Caki2 (cell line): ENCODE results near the gene CCL20. TPM values are rescaled to one million over a fixed set of nuclear protein-coding genes. Genes with fewer than 3 reads are reported as not detected.
A peak's percentile ranks its signal among the peaks of the same experiment; 100 is the strongest.

ENCODE experiments used
- DNase-seq: peaks from one replicate; pipeline ENCODE4 v3.0.0-alpha.2; 2015; ENCODE audit warnings: low read depth
- in situ Hi-C: cut with HindIII; loops from 2 replicates; pipeline ENCODE4 v1.10.0; 2016; ENCODE audit warnings: low sequenced_read_pairs, low pct_unique_long_range_greater_than_20kb, mixed read lengths
- total RNA-seq: library from RNA; depleted of rRNA; stranded (reverse); fragments of >200 nt; shearing (Covaris generic); gene quantifications from 2 replicates; pipeline ENCODE4 v1.2.3, GENCODE V29; 2014; ENCODE audit warnings: low replicate concordance; rRNA removed

Gene CCL20, protein sequence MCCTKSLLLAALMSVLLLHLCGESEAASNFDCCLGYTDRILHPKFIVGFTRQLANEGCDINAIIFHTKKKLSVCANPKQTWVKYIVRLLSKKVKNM
- 0.32 and 0.95 TPM in 2 replicates for total RNA-seq

DNA sequence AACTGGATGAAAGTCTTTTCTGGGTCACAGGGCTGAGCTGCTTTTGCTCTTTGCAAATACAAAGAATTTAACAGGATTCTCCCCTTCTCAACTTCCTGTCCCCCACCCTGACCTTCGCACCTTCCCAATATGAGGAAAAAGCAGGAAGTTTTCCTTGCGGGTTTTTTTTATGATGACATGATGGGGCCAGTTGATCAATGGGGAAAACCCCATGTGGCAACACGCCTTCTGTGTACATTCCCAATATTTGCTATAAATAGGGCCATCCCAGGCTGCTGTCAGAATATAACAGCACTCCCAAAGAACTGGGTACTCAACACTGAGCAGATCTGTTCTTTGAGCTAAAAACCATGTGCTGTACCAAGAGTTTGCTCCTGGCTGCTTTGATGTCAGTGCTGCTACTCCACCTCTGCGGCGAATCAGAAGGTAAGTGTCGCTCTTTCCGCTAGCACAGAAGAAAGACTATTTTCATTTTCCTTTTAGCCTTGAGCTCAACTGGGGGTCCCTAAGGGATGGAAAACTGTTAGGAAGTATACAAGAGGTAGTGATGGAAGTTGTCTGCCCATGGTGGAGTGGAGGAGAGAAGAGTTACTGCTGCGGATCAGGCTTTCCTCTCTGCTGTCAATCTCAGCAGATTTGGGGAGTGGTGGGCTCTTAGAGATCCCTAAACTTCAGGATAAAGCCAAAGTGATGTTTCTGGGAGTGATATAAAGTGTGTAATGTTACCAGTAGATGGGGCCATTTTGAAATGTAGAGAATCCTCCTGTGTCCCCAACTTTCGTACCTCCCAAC, at the start of gene CCL20:
Gene CCL20 (plus strand): TSS at position 281 of the 792 bp plus-strand sequence. CDS start 70 bp downstream, at position 351.
- in situ Hi-C loops: no loop called here
- no peak for DNase-seq

GRCh38 chr2:227765788-227766372, 47.8 kb upstream of the CCL20 start:
- in situ Hi-C loops: no loop called here
- DNase-seq: no peak

GRCh38 chr2:227766373-227766883, 47.2 kb upstream of the CCL20 start:
- in situ Hi-C loops: no loop called here
- peak; percentile 80 for DNase-seq

GRCh38 chr2:227767830-227768229, 45.8 kb upstream of the CCL20 start:
- in situ Hi-C loops: no loop called here
- no peak for DNase-seq

DNA sequence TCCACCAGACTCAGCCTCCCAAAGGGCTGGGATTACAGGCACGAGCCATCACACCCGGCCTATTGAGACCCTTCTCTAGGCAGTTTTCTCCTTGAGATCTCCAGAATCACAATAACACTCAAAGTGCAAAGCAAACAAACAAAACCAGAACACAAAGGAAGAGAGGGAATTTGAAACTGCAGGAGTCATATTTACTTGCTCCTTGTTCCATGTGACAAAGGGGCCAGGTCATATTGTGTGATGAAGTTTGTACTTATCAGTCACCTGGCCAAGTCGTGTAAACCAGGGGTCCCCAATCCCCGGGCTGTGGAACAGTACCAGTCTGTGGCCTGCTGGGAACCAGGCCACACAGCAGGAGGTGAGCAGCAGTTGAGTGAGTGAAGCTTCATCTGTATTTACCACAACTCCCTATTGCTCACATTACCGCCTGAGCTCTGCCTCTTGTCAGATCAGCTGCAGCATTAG, 41.4 kb upstream of the CCL20 start:
- DNase-seq: no peak
- in situ Hi-C loops: no loop called here

- DNase-seq: no peak
- in situ Hi-C loops: no loop called here
Observed at GRCh38 chr2:227772932-227773331, 40.7 kb upstream of the CCL20 start.

DNA sequence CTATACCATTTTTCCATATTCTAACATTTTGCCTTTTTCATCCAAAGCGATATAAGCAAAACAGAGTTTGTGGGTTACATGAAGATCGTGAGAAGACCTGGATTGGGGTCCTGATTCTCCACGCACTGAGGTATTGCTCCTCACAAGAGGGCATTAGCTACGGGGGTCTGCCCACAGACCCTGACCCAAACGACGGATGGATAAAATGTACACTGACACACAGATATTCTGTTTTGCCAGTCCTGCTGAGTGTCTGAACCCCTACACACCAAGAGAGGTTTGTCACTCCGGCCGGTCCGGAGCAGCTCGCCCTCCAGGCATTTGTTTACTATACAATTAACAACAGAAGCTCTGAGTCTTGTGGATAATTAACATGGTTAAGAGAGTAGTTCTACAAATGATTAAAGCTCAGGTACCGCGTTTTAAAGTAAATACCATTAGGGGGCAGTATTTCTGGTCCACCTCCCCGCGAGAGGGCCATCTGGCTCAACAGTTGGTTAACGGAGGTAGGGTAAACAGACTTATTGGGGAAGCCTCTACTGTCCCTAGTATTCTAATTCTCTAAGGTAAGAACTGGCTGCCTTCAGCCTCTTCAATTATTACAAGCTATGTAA, 39.5 kb upstream of the CCL20 start:
- in situ Hi-C loops: no loop called here
- peak; percentile 29 for DNase-seq

GRCh38 chr2:227774895-227775842, 38.5 kb upstream of the CCL20 start:
- in situ Hi-C loops: no loop called here
- no peak for DNase-seq

DNA sequence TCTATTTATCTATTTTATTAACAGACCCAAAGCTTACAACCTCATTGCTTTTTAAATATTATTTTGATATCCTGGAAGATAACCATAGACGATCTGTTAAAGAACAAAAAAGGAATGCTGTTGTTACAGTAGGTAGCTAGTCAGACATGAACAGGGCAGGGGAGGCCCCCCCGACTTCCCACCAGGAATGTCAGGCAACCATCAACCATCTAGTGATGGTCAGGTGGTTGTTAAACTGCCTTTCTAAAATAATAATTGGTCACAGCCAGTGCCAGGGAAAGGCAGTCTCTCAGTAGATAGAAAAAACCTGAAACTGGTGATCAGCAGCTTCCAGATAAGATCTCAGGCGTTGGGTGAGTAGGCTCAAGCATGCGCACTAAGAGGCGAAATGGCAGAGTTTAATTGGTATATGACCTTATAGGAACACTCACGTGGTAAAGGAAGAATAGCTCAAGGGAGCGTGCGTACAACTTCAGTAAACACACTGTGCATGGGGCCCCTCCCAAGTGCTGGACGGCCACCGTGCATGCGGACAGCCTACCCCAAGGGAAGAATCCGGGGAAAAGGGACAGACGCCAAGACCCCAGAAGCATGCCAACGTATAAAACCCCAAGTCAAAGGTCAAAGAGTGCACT, 32.5 kb upstream of the CCL20 start:
- no peak for DNase-seq

GRCh38 chr2:227781841-227782240, 31.8 kb upstream of the CCL20 start:
- no peak for DNase-seq

More for the DNA sequence above, 32.5 kb upstream of the CCL20 start:
- in situ Hi-C loops: no loop called here

GRCh38 chr2:227782804-227783203, 30.8 kb upstream of the CCL20 start:
- in situ Hi-C loops: no loop called here

More at GRCh38 chr2:227781841-227782240, 31.8 kb upstream of the CCL20 start:
- in situ Hi-C loops: no loop called here

GRCh38 chr2:227783404-227784138, 30.1 kb upstream of the CCL20 start:
- no peak for DNase-seq

More at GRCh38 chr2:227782804-227783203, 30.8 kb upstream of the CCL20 start:
- DNase-seq: no peak

GRCh38 chr2:227785293-227785692, 28.3 kb upstream of the CCL20 start:
- DNase-seq: no peak
- in situ Hi-C loops: no loop called here

More at GRCh38 chr2:227783404-227784138, 30.1 kb upstream of the CCL20 start:
- in situ Hi-C loops: no loop called here

GRCh38 chr2:227788561-227789018, 25.1 kb upstream of the CCL20 start:
- no peak for DNase-seq
- in situ Hi-C loops: no loop called here

DNA sequence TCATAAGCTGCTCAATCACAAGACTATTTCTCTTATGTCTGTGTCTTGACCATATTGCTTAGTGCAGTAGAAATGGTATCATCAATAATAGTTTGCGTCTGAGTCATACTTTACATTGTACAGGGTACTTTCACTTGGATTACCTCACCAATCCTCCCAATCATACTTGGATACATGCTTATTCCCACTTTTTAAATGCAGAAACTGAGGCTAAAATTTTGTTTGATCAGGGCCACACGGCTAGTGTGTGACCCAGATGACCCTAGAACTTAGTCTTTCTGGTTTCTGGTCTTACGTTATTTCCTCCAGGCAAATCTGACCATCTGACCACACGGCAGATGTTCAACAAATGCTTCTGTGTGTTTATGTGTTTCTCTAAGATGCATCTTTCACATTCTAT, 23.8 kb upstream of the CCL20 start:
- no peak for DNase-seq
- in situ Hi-C loops: no loop called here

GRCh38 chr2:227793148-227793712, 20.4 kb upstream of the CCL20 start:
- DNase-seq: no peak
- in situ Hi-C loops: no loop called here
